GM21360 (cell line): ENCODE results near the gene ADTRP.
"Not testable (repeated sequence)": the region's sequence is repeated elsewhere in the genome, so short reads cannot be mapped to it uniquely, and the experiment has no call there.

Source experiments
- ATAC-seq: cut with Tn5 transposase; IDR thresholded peaks from one replicate; pipeline ENCODE4 v1.9.1; 2021; ENCODE audit warnings: mild to moderate bottlenecking, moderate library complexity; ENCODE audit not compliant: unreplicated experiment

Gene ADTRP

GRCh38 chr6:11702089-11702488 is 76.5 kb downstream of the ADTRP start:
- ATAC-seq = no peak

DNA sequence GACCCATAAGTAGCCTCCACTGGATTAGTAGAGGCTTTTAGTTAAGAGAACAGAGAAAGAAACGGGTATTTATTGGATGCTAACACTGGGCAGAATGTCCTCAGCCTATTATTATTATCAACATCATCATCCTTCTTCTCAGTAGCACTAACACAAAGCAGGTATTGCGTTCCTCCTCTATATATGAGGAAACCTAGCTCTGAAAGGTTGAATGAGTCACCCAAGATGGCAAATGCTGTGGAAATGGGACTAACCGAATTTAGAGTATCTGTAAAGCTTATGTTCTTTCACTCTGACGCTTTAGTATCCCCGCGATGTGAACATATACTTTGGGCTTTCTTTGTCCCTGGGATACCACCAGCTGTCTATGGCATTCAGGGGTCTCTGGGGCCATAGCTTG is 77.0 kb downstream of the ADTRP start:
- ATAC-seq = no peak

DNA sequence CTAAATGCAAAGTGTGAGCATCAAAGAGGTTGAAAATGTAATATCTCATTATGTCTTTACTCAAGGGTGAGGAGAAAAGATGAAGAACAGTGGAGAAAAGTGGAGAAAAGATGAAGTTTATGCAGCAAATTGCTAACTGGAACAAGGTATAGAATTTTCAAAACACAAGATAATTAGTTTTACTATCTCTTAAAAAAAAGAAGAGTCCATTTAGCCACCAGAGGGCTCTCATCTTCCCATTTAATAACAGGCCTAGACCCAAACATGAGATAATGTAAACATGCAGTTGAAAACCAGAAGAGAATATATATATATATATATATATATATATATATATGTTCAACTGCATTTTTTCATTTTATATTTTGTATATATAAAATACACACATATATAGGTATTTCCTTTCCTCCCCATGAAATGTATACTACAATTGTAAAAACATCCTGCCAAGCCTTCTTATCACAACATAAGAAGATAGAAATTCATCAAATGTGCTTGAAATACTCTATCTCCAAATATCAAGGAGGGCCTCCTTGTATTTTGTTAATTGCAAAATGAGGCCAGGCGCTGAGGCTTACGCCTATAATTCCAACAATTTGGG is 78.4 kb downstream of the ADTRP start:
- ATAC-seq = no peak

- no peak for ATAC-seq
Observed at GRCh38 chr6:11699576-11699975, 79.0 kb downstream of the ADTRP start.

DNA sequence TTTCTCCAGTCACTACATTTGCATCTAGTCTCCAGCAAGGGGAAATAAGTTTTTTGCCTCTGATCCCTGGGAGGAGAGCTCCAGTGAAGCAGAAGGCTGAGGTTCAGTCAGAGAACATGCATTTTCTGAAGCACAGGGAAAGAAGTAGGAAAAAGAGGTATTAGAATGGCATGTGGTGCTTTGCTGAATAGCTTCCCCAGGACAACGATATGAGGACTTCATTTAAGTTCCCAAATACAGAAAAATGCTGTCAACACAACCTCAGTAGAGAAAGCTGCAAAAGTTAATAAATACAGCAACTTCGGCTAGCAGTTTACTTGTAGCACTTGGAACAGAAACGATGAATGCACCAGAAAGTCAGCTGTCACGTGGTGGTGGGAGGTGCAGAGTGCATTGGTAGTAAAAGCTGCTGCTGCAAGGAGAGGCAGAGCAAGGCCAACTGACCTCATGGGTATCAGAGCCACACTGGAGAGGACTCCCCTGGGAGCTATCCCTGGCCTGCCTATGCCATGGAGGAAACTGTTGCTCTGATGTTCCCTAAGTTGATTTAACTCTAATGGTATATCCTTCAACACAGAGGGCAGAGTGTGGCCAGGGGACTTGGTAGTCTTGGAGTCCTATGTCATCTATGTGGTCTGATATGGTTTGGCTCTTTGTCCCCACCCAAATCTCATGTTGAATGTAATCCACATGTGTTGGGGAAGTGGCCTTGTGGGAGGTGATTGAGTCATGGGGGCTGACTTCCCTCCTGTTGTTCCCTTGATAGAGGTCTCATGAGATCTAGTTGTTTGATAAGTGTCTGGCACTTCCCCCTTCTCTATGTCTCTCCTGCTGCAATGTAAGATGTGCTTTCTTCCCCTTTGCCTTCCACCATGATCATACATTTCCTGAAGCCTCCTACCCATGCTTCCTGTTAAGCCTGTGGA is 85.9 kb downstream of the ADTRP start:
- no peak for ATAC-seq

GRCh38 chr6:11689847-11690246 is 88.8 kb downstream of the ADTRP start:
- no peak for ATAC-seq

DNA sequence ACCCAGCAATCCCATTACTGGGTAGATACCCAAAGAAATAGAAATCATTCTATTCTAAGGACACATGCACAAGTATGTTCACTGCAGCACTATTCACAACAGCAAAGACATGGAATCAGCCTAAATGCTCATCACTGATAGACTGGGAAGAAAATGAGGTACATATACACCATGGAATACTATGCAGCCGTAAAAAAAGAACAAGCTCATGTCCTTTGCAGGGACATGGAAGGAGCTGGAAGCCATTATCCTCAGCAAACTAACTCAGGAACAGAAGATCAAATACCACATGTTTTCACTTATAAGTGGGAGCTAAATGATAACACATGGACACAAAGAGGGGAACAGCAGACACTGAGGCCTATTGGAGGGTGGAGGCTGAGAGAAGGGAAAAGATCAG is 89.2 kb downstream of the ADTRP start:
- not testable (repeated sequence) for ATAC-seq

DNA sequence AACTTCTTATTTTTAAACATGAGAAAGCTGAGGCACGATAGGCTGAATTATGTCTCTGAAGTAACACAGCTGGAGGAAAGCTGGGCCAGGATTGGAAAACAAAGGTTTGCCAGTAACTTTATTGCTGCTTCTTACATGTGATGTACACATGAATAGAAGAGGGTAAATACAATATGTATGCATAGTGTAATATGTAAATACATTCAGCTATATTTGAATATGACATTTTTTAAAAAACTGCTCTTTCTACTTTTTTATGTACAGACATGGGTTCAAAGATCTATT is 90.2 kb downstream of the ADTRP start:
- ATAC-seq = no peak

- no peak for ATAC-seq
Observed at GRCh38 chr6:11685481-11686093, 93.0 kb downstream of the ADTRP start.

- no peak for ATAC-seq
Observed at GRCh38 chr6:11684901-11685480, 93.6 kb downstream of the ADTRP start.

GRCh38 chr6:11683871-11684270 is 94.7 kb downstream of the ADTRP start:
- no peak for ATAC-seq

DNA sequence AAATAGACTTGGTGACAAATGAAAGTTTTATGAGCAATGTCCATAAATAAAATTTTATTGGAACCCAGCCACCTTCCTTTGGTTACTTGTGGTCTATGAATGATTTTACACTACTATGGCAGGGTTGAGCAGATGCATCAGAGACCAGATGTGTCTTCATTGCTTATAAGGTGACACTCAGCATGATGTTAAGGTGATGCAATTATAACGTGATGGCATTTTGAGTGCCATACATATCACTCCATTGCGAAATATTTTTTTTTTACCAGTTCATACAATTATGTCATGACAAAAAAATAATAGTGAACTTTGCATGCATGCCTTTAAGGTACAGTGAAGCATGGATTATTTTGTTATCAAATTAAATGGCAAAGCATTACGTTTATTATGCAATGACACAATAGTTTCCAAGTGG is 96.0 kb downstream of the ADTRP start:
- ATAC-seq = no peak

- ATAC-seq = no peak
Observed at GRCh38 chr6:11681770-11682169, 96.8 kb downstream of the ADTRP start.

DNA sequence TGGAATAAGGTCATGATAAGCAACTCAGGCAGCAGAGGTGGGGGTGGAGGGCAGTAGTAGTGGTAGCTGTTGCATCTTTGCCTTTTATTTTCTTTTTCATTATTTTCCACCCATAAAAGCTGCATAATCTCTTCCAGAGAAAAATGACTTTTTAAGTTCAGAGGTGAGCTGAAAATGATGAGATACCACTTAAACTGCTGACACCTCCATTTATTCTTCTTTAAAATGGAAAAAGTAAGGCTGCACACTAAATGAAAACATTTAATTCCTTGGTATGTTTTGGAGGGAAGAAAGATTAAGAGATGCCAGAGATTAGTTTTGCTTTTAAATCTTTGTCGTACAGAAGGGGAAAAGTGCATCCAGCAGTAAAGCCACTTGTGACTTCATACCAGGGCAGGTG is 97.2 kb downstream of the ADTRP start:
- no peak for ATAC-seq

DNA sequence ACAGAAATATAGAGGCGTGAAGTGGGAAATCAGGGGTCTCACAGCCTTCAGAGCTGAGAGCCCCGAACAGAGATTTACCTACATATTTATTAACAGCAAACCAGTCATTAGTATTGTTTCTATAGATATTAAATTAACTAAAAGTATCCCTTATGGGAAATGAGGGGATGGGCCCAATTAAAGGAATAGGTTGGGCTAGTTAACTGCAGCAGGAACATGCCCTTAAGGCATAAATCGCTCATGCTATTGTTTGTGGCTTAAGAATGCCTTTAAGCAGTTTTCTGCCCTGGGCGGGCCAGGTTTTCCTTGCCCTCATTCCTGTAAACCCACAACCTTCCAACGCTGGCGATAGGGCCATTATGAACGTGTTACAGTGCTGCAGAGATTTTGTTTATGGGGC is 98.1 kb downstream of the ADTRP start:
- ATAC-seq = not testable (repeated sequence)

- ATAC-seq = no peak
Observed at GRCh38 chr6:11679099-11679498, 99.5 kb downstream of the ADTRP start.

GRCh38 chr6:11675601-11676000 is 103.0 kb downstream of the ADTRP start:
- ATAC-seq = no peak

DNA sequence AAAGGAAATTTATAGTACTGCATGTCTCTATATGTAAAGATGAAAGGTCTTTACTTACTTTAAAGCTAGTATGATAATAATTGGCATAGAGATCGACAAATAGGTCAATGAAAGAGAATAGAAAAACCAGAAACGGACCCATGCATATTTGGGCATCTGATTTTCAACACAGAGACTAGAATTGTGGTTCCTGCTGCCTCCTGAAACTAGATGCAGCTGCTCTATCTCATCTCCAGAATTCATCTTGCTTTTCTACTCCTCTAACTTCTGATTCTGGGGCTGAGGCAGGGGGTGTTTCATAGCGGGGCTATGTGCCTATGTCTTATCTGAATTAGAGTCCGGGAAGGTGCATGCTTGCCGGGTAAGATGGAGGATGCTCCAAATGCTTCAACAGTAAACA is 105.9 kb downstream of the ADTRP start:
- no peak for ATAC-seq

DNA sequence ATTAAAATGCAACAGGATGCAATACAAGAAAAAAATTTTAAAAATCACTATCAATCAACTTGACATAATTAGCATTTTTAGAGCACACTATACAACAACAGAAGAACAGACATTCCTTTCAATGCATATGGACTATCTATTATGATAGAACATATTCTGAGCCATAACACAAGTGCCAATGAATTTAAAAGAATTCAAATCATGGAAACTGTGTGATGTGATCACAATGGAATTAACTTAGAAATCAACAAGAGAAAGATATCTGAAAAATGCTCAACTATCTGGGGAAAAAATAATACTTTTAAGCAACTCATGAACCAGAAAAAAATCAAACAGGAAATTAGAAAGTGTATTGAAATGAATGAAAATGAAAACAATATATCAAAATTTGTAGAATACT is 106.3 kb downstream of the ADTRP start:
- ATAC-seq = no peak

DNA sequence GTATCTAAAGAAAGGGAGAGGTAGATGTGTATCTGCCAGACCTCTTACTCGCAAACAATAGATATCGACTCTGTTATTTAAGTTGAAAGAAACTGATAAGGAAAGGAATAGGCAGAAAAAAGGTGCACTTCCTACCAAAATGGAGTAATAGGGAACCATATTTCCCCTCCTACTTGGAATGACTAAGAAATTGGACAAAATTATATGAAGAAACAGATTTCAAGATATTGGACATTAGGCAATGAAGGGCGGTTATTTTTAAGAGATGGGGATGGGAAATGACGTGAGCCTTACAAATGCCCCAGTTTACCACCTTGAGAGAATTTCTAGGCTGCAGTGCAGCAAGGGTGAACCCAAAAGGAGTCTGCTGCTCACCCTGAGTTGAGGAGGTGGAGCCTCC is 108.9 kb downstream of the ADTRP start:
- ATAC-seq = no peak

GRCh38 chr6:11668455-11668854 is 110.1 kb downstream of the ADTRP start:
- ATAC-seq = no peak

DNA sequence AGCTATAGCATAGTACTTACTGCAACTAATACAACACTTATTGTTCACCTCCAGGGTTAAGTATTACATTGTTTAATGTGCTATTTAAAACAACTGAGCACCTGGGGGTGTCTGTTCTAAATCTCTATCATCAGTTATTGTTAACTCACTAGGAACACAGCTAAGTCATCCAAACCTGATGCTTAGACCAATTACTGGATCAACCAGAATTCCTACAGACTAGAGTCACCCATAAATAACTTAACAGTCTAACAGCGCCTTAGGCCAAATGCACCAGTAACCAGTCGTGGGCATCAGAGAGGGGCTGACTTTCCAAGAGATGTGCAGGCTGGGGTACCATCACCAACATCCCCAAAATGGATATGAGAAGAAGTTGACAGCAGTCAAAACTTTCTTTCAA is 110.7 kb downstream of the ADTRP start:
- no peak for ATAC-seq
